ENCODE results near the gene LMAN1L.

GRCh38 chr15:74868059-74868458, 55.4 kb downstream of the LMAN1L start:
- no peak for TF ChIP-seq EZH2phosphoT487 (IDR thresholded peaks at IDR 0.05; ENCODE audit: insufficient read depth, low read depth)
- TF ChIP-seq EZH2 (IDR thresholded peaks at IDR 0.05; ENCODE audit: insufficient read depth, poor library complexity, severe bottlenecking), result no peak

Measured in GM23248 (cell line).